Mucosa of descending colon (tissue), 3 donors: Measurements from ENCODE around the gene PDE4D. TPM values are rescaled to one million over a fixed set of nuclear protein-coding genes. Genes with fewer than 3 reads are reported as not detected.

Experiments used
- ATAC-seq: fragments of 200-7000 bp; cut with Tn5 transposase; one replicate; pipeline ENCODE4 v1.9.1; 2020; ENCODE audit warnings: mild to moderate bottlenecking, moderate library complexity
- DNase-seq, 3 donors: peaks; one replicate each; pipeline ENCODE4 v3.0.0-alpha.2; 2020
- H3K36me3 ChIP-seq: fragments of 200-600 bp; one replicate; pipeline ENCODE4 v1.8.0; 2021; ENCODE audit warnings: low read depth, mild to moderate bottlenecking
- H3K4me1 ChIP-seq: fragments of 200-600 bp; one replicate; pipeline ENCODE4 v1.8.0; 2021; ENCODE audit warnings: low read depth, mild to moderate bottlenecking
- H3K4me3 ChIP-seq: fragments of 200-600 bp; one replicate; pipeline ENCODE4 v1.8.0; 2021; ENCODE audit warnings: mild to moderate bottlenecking
- H3K9me3 ChIP-seq: fragments of 200-600 bp; one replicate; pipeline ENCODE4 v1.8.0; 2021; ENCODE audit warnings: mild to moderate bottlenecking
- intact Hi-C, 2 donors: fragments of 100-400 bp; cut with DNase I in 1 of 2; cut with micrococcal nuclease in 1 of 2; formaldehyde crosslinking; loops; one replicate each; pipeline versions ENCODE4 v1.11.0 to v1.11.1; 2022; cut with DNase I, micrococcal nuclease
- total RNA-seq, 3 donors: library from RNA; stranded (reverse); fragmentation: NEBNext Ultra II Directional in 2 of 3; extraction: Animal tissue kit (Norgen Biotek cat#: 25700) in 2 of 3; gene quantifications; one replicate each; pipeline versions ENCODE4 v1.2.1 to v1.2.4, GENCODE V29; 2021 to 2023
- TF ChIP-seq, protein P1 (sequence below): fragments of 200-600 bp; IDR thresholded peaks from one replicate; pipeline ENCODE4 v1.8.0; 2022; ENCODE audit warnings: antibody characterized with exemption, mild to moderate bottlenecking
- donor health status: DM: no; HTN: no; CAD: no; lungs with moderate emphysema.
- donor health status: DM: no; HTN: no; CAD: no.
- donor health status: DM: no; HTN: yes; CAD: no.

Gene PDE4D
- total RNA-seq, 3 donors from 2014 or later: 37.9 to 137 (median 100) TPM

DNA sequence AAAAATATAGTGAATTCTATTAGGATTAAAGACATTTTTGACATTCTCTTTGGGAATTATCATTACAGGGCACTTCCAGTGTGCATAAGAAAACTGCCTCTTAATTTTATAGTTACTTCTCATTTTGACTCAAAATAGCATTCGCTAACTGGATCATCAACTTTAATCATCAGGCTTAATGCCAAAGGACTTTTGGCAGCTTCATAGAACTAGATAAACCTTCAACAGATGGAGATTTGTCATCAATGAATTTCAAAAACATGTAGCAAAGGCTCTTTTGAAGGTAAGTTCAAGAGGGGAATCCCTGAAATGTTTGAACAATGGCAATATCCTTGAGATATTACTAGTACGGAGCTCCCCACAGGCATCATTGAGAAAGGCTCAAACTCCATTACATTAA is 447.2 kb downstream of the PDE4D start:
- intact Hi-C loops: no loop called here
- ATAC-seq: no peak

DNA sequence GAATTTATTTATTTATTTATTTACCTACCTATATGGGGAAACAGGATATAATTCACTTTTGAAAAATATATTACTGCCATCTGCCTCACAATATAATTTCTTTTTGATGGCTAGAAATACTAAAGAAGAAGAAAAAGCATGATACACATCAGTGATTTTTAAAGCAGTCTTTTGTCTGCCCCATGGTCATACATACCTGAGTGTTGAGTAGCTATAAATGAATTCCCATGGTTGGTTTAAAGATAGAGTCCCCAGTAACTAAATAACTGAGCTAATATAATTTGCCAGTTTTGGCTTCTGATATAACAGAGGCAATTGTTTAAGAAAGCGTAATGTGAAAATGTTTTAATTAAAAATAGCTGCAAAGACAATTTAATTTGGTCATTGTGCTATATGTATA is 447.8 kb downstream of the PDE4D start:
- no peak overlapping the region for H3K4me3 ChIP-seq
- H3K36me3 ChIP-seq: no peaks in the 10 kb centered on the region
- intact Hi-C loops: no loop called here
- TF ChIP-seq, protein P1, sequence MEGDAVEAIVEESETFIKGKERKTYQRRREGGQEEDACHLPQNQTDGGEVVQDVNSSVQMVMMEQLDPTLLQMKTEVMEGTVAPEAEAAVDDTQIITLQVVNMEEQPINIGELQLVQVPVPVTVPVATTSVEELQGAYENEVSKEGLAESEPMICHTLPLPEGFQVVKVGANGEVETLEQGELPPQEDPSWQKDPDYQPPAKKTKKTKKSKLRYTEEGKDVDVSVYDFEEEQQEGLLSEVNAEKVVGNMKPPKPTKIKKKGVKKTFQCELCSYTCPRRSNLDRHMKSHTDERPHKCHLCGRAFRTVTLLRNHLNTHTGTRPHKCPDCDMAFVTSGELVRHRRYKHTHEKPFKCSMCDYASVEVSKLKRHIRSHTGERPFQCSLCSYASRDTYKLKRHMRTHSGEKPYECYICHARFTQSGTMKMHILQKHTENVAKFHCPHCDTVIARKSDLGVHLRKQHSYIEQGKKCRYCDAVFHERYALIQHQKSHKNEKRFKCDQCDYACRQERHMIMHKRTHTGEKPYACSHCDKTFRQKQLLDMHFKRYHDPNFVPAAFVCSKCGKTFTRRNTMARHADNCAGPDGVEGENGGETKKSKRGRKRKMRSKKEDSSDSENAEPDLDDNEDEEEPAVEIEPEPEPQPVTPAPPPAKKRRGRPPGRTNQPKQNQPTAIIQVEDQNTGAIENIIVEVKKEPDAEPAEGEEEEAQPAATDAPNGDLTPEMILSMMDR: no peak
- no peaks in the 10 kb centered on the region for H3K4me1 ChIP-seq
- ATAC-seq (no peak), DNase-seq (no peak)
- H3K9me3 ChIP-seq: no peaks in the 10 kb centered on the region

More for the DNA sequence above, 447.2 kb downstream of the PDE4D start:
- no peaks in the 10 kb centered on the region for H3K36me3 ChIP-seq
- TF ChIP-seq, protein P1: no peak
- no peak for DNase-seq
- no peak overlapping the region for H3K4me3 ChIP-seq
- H3K4me1 ChIP-seq: no peaks in the 10 kb centered on the region
- no peaks in the 10 kb centered on the region for H3K9me3 ChIP-seq

DNA sequence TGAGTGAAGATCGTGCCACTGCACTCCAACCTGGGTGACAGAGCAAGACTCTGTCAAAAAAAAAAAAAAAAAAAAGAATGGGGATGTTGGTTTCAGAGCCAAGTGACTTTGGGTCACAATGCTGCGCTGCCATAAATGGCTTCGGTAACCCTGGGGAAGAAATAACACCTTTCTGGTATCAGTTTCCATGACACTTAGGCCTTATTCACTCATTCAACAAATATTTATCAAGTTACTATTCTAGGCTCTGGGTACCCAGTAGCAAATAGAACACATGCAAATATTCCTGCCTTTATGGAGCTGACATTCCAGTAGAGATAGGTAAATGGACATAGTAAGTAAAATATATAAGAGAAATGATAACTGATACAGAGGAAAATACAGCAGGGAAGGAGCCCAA is 454.2 kb downstream of the PDE4D start:
- H3K4me1 ChIP-seq: no peaks in the 10 kb centered on the region
- TF ChIP-seq, protein P1: no peak
- ATAC-seq: no peak
- no peaks in the 10 kb centered on the region for H3K36me3 ChIP-seq
- H3K9me3 ChIP-seq: no peaks in the 10 kb centered on the region
- intact Hi-C loops: no loop called here
- H3K4me3 ChIP-seq: no peak overlapping the region
- no peak for DNase-seq

DNA sequence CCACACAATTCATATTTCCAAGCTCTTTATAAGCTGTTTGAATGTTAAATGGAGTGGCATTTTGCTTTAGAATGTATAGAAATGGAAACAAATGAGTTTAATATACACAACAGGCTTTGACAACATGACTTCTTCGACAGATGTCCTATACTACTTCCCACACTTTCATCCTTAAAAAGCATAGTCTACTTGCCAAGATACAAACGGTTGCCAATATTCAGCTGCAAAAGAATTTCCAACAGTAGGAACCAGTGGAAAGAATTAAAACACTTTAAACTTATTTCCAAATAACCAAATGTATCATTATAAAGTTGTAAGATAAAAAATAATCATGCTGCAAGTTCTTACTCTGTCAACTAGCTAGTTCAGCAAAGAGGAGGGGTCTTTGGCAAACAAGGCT is 456.4 kb downstream of the PDE4D start:
- no peaks in the 10 kb centered on the region for H3K9me3 ChIP-seq
- H3K4me3 ChIP-seq: no peak overlapping the region
- no peaks in the 10 kb centered on the region for H3K36me3 ChIP-seq
- DNase-seq (no peak), ATAC-seq (no peak)
- TF ChIP-seq, protein P1: no peak
- H3K4me1 ChIP-seq: no peaks in the 10 kb centered on the region
- intact Hi-C loops: no loop called here

DNA sequence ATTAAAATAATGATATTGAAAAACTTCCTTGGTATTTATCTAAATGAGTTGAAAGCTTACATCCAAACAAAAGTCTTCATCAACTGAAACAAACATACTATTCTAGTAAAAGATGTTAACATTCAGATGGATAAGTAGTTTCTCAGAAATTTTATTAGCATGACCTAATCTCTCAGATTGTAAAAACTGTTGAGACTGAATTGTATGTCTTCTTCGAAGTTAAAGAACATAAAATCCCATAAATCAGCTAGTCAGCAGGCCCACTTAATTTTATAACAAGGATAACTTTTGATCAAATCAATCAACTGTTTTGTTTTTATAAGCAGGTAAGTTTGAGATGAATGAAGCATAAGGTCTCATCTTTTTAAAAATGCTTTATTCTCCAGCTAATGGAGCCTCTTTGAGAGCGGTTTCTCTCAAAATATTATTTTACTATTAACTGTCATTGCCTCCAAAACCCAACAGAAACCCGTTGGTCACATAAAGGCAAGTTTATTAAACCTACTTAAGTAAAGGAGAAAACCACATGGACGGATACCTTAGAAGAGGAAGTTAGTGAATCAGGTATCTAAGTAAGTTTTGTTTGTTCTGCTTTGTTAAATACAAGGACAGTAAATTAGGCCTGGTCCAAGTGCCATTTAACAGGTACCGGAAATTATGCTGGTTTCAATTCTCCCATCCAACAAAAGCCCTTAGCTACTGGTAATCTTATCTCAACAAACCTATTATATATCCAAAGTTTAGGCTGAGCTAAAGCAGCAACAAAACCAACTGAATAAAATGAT is 457.0 kb downstream of the PDE4D start:
- intact Hi-C loops: no loop called here
- no peak overlapping the region for H3K4me3 ChIP-seq
- TF ChIP-seq, protein P1: no peak
- no peaks in the 10 kb centered on the region for H3K9me3 ChIP-seq
- H3K4me1 ChIP-seq: no peaks in the 10 kb centered on the region
- DNase-seq (no peak), ATAC-seq (no peak)
- no peaks in the 10 kb centered on the region for H3K36me3 ChIP-seq
